Effector CD8-positive, alpha-beta T cell (primary cell): ENCODE results near the gene NPAP1.
"Not testable (repeated sequence)": the region's sequence is repeated elsewhere in the genome, so short reads cannot be mapped to it uniquely, and the experiment has no call there.

Source experiments
- DNase-seq: peaks from one replicate; lab custom pipeline; 2025; lab: John Stamatoyannopoulos, UW
- total RNA-seq, 4 experiments: gene quantifications; one replicate each; lab custom pipeline; 2026; lab: John Stamatoyannopoulos, UW

Gene NPAP1, protein sequence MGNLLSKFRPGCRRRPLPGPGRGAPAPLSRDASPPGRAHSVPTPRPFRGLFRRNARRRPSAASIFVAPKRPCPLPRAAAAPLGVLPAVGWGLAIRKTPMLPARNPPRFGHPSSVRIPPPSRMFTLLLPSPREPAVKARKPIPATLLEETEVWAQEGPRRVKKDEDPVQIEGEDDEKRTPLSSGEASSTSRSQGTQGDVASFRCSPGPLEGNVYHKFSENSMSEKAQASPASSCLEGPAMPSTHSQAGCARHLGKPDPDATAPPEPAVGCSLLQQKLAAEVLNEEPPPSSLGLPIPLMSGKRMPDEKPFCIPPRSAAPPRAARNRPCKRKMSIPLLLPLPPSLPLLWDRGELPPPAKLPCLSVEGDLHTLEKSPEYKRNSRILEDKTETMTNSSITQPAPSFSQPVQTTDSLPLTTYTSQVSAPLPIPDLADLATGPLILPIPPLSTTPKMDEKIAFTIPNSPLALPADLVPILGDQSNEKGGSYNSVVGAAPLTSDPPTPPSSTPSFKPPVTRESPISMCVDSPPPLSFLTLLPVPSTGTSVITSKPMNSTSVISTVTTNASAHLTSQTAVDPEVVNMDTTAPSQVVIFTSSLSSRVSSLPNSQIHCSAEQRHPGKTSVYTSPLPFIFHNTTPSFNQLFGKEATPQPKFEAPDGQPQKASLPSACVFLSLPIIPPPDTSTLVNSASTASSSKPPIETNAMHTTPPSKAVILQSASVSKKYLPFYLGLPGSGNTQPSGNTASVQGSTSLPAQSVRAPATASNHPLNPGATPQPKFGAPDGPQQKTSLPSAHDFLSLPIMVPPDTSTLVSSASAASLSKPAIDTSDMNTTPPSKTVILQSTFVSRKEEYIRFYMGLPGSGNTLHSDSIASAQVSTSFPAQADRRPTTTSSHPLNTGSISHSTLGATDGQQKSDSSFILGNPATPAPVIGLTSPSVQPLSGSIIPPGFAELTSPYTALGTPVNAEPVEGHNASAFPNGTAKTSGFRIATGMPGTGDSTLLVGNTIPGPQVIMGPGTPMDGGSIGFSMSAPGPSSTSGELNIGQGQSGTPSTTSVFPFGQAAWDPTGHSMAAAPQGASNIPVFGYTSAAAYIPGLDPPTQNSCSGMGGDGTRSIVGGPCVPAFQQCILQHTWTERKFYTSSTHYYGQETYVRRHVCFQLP
- total RNA-seq: 0 reads per million in 4 experiments

GRCh38 chr15:24675332-24676144 is at the start of gene NPAP1:
NPAP1 (plus strand) TSS chr15:24675775; CDS start chr15:24675868, 93 bp downstream.
- no peak for DNase-seq

- DNase-seq: no peak
Observed at GRCh38 chr15:24627443-24627842, 48.1 kb upstream of the NPAP1 start.

DNA sequence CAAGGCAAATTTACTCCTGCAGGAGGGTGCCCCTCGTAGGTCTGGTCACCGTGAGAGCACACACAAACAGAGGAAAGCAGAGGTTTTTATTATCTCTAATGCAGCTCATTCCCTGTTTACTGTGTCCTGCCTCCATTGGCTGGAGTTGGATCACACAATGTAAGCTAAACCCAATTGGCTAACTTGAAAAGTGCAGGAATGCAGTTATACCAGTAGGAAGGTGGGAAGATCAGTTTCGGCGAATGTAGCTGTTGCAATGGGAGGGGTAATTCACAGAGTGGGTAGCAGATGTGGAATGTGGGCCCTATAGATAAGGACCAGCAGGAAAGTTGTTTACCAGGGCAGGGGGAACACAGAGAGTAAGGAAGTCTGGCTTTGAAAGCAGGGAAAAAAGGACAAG is 42.5 kb upstream of the NPAP1 start:
- DNase-seq: no peak

- DNase-seq: not testable (repeated sequence)
Observed at GRCh38 chr15:24639412-24639811, 36.2 kb upstream of the NPAP1 start.

DNA sequence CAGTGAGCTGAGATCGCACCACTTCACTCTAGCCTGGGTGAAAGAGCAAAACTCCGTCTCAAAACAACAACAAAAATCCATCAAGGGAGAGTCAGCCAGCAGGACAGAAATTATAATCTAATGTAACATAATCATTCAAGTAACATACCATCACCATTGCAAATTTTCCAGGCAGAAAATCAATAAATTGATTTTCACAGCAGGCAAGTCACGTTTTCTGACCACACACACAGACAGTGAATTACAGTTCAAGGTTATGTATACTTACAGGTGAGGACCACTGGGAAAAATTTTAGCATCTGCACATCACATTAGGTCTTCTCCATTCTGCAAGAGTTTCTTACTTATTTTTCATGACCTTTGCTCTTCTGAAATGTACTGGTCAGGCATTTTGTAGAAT is 29.9 kb upstream of the NPAP1 start:
- no peak for DNase-seq

DNA sequence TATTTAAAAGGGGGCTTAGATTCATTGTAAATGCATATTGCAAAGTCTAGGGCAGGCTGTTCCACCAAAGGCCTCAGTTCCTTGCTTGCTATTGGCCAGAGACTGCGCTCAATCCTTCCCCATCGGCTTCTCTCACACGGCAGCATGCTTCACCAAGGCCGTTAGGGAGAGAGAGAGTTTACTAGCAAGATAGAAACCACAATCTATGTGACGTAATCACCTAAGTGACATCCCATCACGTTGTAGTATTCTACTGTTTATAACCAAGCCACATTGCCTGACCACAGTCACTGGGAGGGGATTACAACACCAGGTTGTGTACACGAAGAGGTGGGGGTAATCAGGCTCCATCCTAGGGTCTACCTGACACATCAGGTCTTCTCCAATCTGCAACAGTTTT is 16.0 kb upstream of the NPAP1 start:
- DNase-seq: no peak

GRCh38 chr15:24662991-24663390 is 12.6 kb upstream of the NPAP1 start:
- DNase-seq: no peak

DNA sequence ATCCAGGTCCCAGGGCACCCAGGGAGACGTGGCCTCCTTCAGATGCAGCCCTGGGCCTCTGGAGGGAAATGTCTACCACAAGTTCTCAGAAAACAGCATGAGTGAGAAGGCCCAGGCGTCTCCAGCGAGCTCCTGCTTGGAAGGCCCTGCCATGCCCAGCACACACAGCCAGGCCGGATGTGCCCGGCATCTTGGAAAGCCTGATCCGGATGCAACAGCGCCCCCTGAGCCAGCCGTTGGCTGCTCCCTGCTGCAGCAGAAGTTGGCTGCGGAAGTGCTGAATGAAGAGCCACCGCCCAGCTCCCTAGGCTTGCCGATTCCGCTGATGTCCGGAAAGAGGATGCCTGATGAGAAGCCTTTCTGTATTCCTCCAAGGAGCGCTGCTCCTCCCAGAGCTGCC is 856 bp downstream of the NPAP1 start:
- no peak for DNase-seq

DNA sequence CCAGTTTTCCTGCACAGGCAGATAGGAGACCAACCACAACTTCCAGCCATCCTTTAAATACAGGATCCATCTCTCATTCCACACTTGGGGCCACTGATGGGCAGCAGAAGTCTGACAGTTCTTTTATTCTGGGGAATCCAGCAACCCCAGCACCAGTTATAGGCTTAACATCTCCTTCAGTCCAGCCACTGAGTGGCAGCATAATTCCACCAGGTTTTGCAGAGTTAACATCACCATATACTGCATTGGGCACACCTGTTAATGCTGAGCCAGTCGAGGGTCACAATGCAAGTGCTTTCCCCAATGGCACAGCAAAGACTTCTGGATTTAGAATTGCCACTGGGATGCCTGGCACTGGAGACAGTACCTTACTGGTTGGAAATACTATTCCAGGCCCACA is 2.9 kb downstream of the NPAP1 start:
- DNase-seq: no peak

GRCh38 chr15:24682002-24682401 is 6.4 kb downstream of the NPAP1 start:
- DNase-seq: no peak

GRCh38 chr15:24682905-24683304 is 7.3 kb downstream of the NPAP1 start:
- not testable (repeated sequence) for DNase-seq

DNA sequence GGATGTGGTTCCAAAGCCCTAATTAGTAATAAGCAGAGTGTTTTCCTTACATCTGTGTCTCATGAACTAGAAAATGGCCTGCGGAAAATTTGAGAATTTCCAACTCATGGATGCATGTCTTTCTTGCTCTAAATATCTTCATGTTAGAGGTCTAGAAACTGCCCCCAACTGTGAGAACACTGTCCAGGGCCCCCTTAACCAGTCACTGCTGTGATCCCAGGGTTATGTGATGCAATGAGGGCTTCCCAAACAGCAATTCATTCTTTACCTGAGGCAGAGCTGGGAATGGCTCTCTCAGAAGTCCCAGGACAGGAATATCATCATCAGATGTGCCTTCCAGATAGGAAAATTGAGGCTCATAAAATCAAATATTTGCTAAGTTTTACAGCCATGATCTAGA is 8.2 kb downstream of the NPAP1 start:
- no peak for DNase-seq

GRCh38 chr15:24684313-24684712 is 8.7 kb downstream of the NPAP1 start:
- no peak for DNase-seq

- no peak for DNase-seq
Observed at GRCh38 chr15:24696201-24696600, 20.6 kb downstream of the NPAP1 start.

- no peak for DNase-seq
Observed at GRCh38 chr15:24696842-24697241, 21.3 kb downstream of the NPAP1 start.

DNA sequence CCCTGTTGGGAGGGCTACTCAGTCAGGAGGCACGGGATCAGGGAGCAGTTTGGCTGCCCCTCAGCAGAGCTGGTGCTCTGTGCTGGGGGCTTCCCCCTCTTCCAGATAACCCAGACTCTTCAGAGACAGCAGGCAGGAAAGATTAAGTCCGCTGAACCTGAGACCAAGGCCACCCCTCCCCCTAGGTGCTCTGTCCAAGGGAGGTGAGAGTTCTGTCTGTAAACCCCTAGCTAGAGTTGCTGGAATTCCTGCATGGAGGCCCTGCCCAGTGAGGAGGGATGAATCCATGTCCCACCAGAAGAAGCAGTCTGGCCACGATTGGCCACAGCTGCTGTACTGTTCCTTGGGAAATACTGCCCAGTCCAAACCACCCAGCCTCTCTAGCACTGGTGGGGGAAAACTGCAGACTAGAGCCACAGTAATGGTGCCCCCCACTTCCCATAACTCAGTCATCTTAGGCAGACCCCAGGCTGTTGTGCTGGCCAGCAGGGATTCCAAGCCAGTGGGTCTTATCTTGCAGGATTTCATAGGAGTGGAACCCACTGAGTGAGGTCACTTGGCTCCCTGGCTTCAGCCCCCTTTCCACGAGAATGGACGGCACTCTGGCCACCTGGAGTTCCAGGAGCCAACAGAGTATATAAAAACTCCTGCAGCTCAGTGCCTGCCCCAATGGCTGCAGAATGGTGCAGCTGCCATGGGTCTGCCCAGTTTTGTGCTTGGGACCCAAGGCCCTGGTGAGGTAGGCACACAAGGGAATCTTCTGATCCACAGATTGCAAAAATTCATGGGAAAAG is 42.9 kb downstream of the NPAP1 start:
- DNase-seq: no peak

DNA sequence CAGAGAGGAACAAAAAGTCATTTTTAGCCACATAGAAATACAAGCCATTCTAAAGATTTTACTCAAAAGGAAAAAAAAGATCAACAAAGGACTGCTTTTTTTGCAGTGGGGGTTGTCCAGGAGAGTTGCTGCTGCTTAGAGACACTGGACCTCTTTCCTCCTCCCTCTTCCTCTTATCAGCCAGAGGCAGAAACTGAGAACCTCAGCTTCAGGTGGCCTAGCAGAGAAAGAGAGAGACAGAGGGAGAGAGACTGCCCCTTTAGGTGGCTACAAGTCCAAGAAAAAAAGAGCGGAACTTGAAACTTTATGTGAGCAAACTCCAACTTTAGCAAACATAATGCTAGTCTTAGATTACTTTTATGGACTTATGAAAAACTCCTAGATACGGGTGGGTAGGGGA is 54.2 kb downstream of the NPAP1 start:
- no peak for DNase-seq
